T-helper 17 cell (primary cell): ENCODE results near the gene CREB3L1. TPM values are rescaled to one million over a fixed set of nuclear protein-coding genes. Genes with fewer than 3 reads are reported as not detected.
"Not testable (repeated sequence)": the region's sequence is repeated elsewhere in the genome, so short reads cannot be mapped to it uniquely, and the experiment has no call there.

ENCODE experiments used
- ATAC-seq: fragments of 150-1000 bp; cut with Tn5 transposase; 2 replicates; pipeline ENCODE4 v1.10.0; 2021; ENCODE audit warnings: mild to moderate bottlenecking, moderate library complexity
- DNase-seq, 3 donors: peaks; one replicate each; pipeline versions ENCODE4 v3.0.0 to v3.0.0-alpha.2; 2020 to 2021
- H3K9me3 ChIP-seq: one replicate; pipeline ENCODE4 v1.7.0; 2013; ENCODE audit warnings: low read length, mild to moderate bottlenecking; ENCODE audit not compliant: control insufficient read depth, poor library complexity, severe bottlenecking
- H3K27ac Mint-ChIP-seq: one replicate; pipeline ENCODE4 v1.8.0; 2022; ENCODE audit warnings: mild to moderate bottlenecking, moderate library complexity, mixed read lengths
- H3K27me3 Mint-ChIP-seq: one replicate; pipeline ENCODE4 v1.8.0; 2022; ENCODE audit warnings: mixed read lengths
- H3K36me3 Mint-ChIP-seq: one replicate; pipeline ENCODE4 v1.8.0; 2022; ENCODE audit warnings: low read depth, mixed read lengths
- H3K4me1 Mint-ChIP-seq: one replicate; pipeline ENCODE4 v1.8.0; 2022; ENCODE audit warnings: mild to moderate bottlenecking, mixed read lengths
- H3K4me3 Mint-ChIP-seq: one replicate; pipeline ENCODE4 v1.8.0; 2022; ENCODE audit warnings: mild to moderate bottlenecking, moderate library complexity, mixed read lengths
- total RNA-seq, 4 donors: library from RNA in 2 of 4; stranded (reverse) in 2 of 4; gene quantifications; one replicate each; pipeline ENCODE4 v1.2.3 and lab custom pipeline; 2022 to 2026

The CREB3L1 gene
- total RNA-seq, 2 donors from 2014 or later: not detected

GRCh38 chr11:46298699-46299433 lies 21.4 kb downstream of the CREB3L1 start:
- no peaks in the 10 kb centered on the region for H3K9me3 ChIP-seq
- DNase-seq (no peak), ATAC-seq (no peak)
- Mint-ChIP-seq H3K27ac (no peak overlapping the region), H3K27me3 (peaks cover 15% of the 10 kb centered on the region), H3K4me3 (no peak overlapping the region), H3K4me1 (peaks cover 4% of the 10 kb centered on the region), H3K36me3 (no peaks in the 10 kb centered on the region)

DNA sequence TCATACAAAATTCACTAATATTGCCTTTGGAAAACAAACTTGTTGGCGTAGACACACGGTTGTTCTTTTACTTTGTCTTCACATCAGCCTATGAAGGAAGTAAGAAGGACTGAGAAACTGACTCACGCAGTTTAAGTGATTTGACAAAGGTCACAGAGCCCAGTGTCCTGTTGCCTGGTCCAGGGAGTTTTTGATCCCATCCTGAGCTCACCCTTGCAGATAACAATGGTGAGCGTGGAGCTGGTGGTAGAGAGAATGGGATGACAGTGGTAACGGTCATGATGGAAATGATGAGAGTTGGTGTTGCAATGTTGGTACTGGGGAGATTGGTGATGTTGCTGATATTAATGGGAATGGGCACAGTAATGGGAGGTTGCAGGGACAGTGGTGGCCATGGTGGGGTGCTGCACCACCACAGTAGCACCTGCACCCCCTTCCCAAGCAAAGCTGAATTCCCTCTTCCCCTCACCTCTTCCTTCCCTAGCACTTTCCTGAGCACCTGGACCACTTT lies 22.0 kb downstream of the CREB3L1 start:
- DNase-seq: no peak
- no peak for ATAC-seq
- H3K27me3 Mint-ChIP-seq: peaks cover 15% of the 10 kb centered on the region
- peaks cover 4% of the 10 kb centered on the region for H3K4me1 Mint-ChIP-seq
- H3K9me3 ChIP-seq: no peaks in the 10 kb centered on the region
- H3K4me3 Mint-ChIP-seq: no peak overlapping the region
- no peaks in the 10 kb centered on the region for H3K36me3 Mint-ChIP-seq
- H3K27ac Mint-ChIP-seq: no peak overlapping the region

GRCh38 chr11:46300270-46300669 lies 22.8 kb downstream of the CREB3L1 start:
- no peaks in the 10 kb centered on the region for H3K9me3 ChIP-seq
- Mint-ChIP-seq H3K36me3 (no peaks in the 10 kb centered on the region), H3K4me1 (peaks cover 5% of the 10 kb centered on the region), H3K27me3 (peaks cover 15% of the 10 kb centered on the region), H3K4me3 (no peak overlapping the region), H3K27ac (no peak overlapping the region)
- no peak for ATAC-seq
- DNase-seq: no peak

GRCh38 chr11:46302866-46303265 lies 25.4 kb downstream of the CREB3L1 start:
- DNase-seq: no peak
- peaks cover 3% of the 10 kb centered on the region for H3K4me1 Mint-ChIP-seq

GRCh38 chr11:46304036-46304435 lies 26.6 kb downstream of the CREB3L1 start:
- not testable (repeated sequence) for DNase-seq, H3K27me3 Mint-ChIP-seq, H3K4me3 Mint-ChIP-seq, H3K27ac Mint-ChIP-seq, H3K9me3 ChIP-seq, H3K36me3 Mint-ChIP-seq, H3K4me1 Mint-ChIP-seq, ATAC-seq

More at GRCh38 chr11:46302866-46303265, 25.4 kb downstream of the CREB3L1 start:
- Mint-ChIP-seq H3K4me3 (no peak overlapping the region), H3K27me3 (peaks cover 12% of the 10 kb centered on the region), H3K27ac (no peak overlapping the region), H3K36me3 (no peaks in the 10 kb centered on the region)
- no peak for ATAC-seq
- H3K9me3 ChIP-seq: no peaks in the 10 kb centered on the region

- ATAC-seq: no peak
- no peak overlapping the region for H3K27ac Mint-ChIP-seq
- no peaks in the 10 kb centered on the region for H3K27me3 Mint-ChIP-seq
- DNase-seq: no peak
- H3K9me3 ChIP-seq: no peaks in the 10 kb centered on the region
- no peak overlapping the region for H3K4me3 Mint-ChIP-seq
- H3K4me1 Mint-ChIP-seq: peaks cover 12% of the 10 kb centered on the region
- no peaks in the 10 kb centered on the region for H3K36me3 Mint-ChIP-seq
Observed at GRCh38 chr11:46304605-46305179, 27.2 kb downstream of the CREB3L1 start.

DNA sequence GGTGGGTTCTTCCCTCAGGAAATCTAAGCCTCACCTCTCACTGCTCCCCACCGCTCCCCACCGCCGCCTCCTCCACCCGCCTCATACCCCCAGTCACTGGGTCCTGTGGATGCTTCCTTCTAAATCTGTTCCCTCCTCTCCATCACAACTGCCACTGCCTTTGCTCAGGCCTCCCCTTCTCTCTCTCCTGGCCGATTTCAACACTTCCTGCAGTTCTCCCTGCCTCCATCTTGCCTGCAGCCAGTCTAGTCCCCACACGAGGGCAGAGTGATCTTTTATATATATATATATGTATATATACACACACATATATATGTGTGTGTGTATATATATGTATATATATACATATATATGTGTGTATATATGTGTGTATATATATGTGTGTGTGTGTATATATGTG lies 27.8 kb downstream of the CREB3L1 start:
- Mint-ChIP-seq H3K27ac (no peak overlapping the region), H3K4me1 (peaks cover 12% of the 10 kb centered on the region), H3K4me3 (no peak overlapping the region), H3K36me3 (no peaks in the 10 kb centered on the region), H3K27me3 (no peaks in the 10 kb centered on the region)
- ATAC-seq (peak; percentile 69), DNase-seq (no peak)
- H3K9me3 ChIP-seq: no peaks in the 10 kb centered on the region

- no peaks in the 10 kb centered on the region for H3K9me3 ChIP-seq
- no peaks in the 10 kb centered on the region for H3K27me3 Mint-ChIP-seq
- ATAC-seq (no peak), DNase-seq (no peak)
- no peak overlapping the region for H3K27ac Mint-ChIP-seq
- H3K4me3 Mint-ChIP-seq: no peak overlapping the region
- H3K4me1 Mint-ChIP-seq: peaks cover 14% of the 10 kb centered on the region
- no peaks in the 10 kb centered on the region for H3K36me3 Mint-ChIP-seq
Observed at GRCh38 chr11:46306296-46306853, 28.9 kb downstream of the CREB3L1 start.

DNA sequence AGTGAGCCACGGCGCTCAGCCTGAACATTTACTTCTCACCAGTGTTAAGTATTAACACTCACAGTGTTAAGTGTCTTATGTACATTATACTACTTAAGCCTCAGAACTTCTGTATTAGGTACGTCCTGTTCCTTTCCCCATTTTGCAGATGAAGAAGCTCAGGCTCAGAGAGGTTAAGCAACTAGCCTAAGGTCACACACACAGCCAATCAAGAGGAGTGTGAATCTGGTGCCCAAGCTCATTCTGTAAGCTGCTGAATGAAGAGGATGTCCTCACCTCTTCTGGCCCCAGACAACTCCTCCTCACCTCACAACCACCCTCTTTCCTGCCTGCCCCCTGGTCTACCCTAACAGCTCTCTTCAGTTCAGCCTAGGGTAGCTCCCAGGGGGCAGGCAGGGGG lies 29.9 kb downstream of the CREB3L1 start:
- H3K27me3 Mint-ChIP-seq: no peaks in the 10 kb centered on the region
- no peak overlapping the region for H3K27ac Mint-ChIP-seq
- H3K4me3 Mint-ChIP-seq: no peak overlapping the region
- DNase-seq (no peak), ATAC-seq (no peak)
- no peaks in the 10 kb centered on the region for H3K36me3 Mint-ChIP-seq
- no peaks in the 10 kb centered on the region for H3K9me3 ChIP-seq
- H3K4me1 Mint-ChIP-seq: peaks cover 14% of the 10 kb centered on the region

GRCh38 chr11:46307785-46308341 lies 30.4 kb downstream of the CREB3L1 start:
- Mint-ChIP-seq H3K4me3 (no peak overlapping the region), H3K27me3 (no peaks in the 10 kb centered on the region), H3K36me3 (no peaks in the 10 kb centered on the region), H3K27ac (no peak overlapping the region), H3K4me1 (peaks cover 14% of the 10 kb centered on the region)
- no peak for DNase-seq
- no peaks in the 10 kb centered on the region for H3K9me3 ChIP-seq
- no peak for ATAC-seq

GRCh38 chr11:46308631-46309419 lies 31.4 kb downstream of the CREB3L1 start:
- DNase-seq: peak; percentile 39 to 54 (median 43)
- peak overlapping the region; percentile 16 for H3K27ac Mint-ChIP-seq
- peak; percentile 76 for ATAC-seq
- H3K4me1 Mint-ChIP-seq: peaks cover 14% of the 10 kb centered on the region
- H3K36me3 Mint-ChIP-seq: no peaks in the 10 kb centered on the region
- no peaks in the 10 kb centered on the region for H3K9me3 ChIP-seq
- no peak overlapping the region for H3K4me3 Mint-ChIP-seq
- no peaks in the 10 kb centered on the region for H3K27me3 Mint-ChIP-seq

GRCh38 chr11:46309814-46310259 lies 32.4 kb downstream of the CREB3L1 start:
- H3K27me3 Mint-ChIP-seq: no peaks in the 10 kb centered on the region
- ATAC-seq (no peak), DNase-seq (no peak)
- H3K4me1 Mint-ChIP-seq: peaks cover 15% of the 10 kb centered on the region
- H3K36me3 Mint-ChIP-seq: no peaks in the 10 kb centered on the region
- H3K27ac Mint-ChIP-seq: no peak overlapping the region
- H3K9me3 ChIP-seq: no peaks in the 10 kb centered on the region
- H3K4me3 Mint-ChIP-seq: no peak overlapping the region
